ENCODE data around the gene BIRC2. TPM values are rescaled to one million over a fixed set of nuclear protein-coding genes. Genes with fewer than 3 reads are reported as not detected.
"Not testable (repeated sequence)": the region's sequence is repeated elsewhere in the genome, so short reads cannot be mapped to it uniquely, and the experiment has no call there.

The BIRC2 gene
- polyA plus RNA-seq, 2 of the 4 experiments (the other 2 are of a cell fraction), result 24.2 to 60.4 TPM

- no peak for TF ChIP-seq RAD21 (conservative IDR thresholded peaks at IDR 0.05 in 1 of 2, IDR thresholded peaks at IDR 0.05 in 1 of 2)
Observed at GRCh38 chr11:102330231-102330630, 16.8 kb upstream of the BIRC2 start (continued).

GRCh38 chr11:102331341-102331740 is 15.7 kb upstream of the BIRC2 start:
- TF ChIP-seq ZFP36 (IDR thresholded peaks at IDR 0.05; ENCODE audit: borderline replicate concordance, partially characterized antibody) (no peak), USF2 (IDR thresholded peaks at IDR 0.05) (no peak), HMGXB4 (CRISPR knock-in tag; IDR thresholded peaks at IDR 0.05; ENCODE audit: borderline replicate concordance) (no peak), MAFK (IDR thresholded peaks at IDR 0.05; ENCODE audit: partially characterized antibody) (no peak), RCOR1 (IDR thresholded peaks at IDR 0.05; ENCODE audit: low read depth, low read length) (no peak), POLR2A (IDR thresholded peaks at IDR 0.05; ENCODE audit: low read length) (no peak), RNF2 (IDR thresholded peaks at IDR 0.05; ENCODE audit: borderline replicate concordance, low read depth) (no peak), CBX2 (IDR thresholded peaks at IDR 0.05; ENCODE audit: borderline replicate concordance, low read depth) (no peak), KDM5A (IDR thresholded peaks at IDR 0.05) (no peak), ESRRA (IDR thresholded peaks at IDR 0.05; ENCODE audit: borderline replicate concordance, low read length) (no peak), HEYL (CRISPR knock-in tag; IDR thresholded peaks at IDR 0.05) (no peak), EHMT2 (IDR thresholded peaks at IDR 0.05; ENCODE audit: low read depth) (no peak), ZSCAN20 (CRISPR knock-in tag; IDR thresholded peaks at IDR 0.05) (no peak), JUN (IDR thresholded peaks at IDR 0.05) (no peak), JUNB (IDR thresholded peaks at IDR 0.05) (no peak), FOXS1 (CRISPR knock-in tag; IDR thresholded peaks at IDR 0.05) (no peak)
- DNase-seq (ENCODE audit: low read depth in 1 of 2, low spot score in 1 of 2) (no peak), FAIRE-seq (no peak), ATAC-seq (no peak)
- WGBS (ENCODE audit: missing lambda C conversion rate), result 94% methylated on average over 2 of the region's 2 CpGs
- no peaks in the 10 kb centered on the region for H3K9me3 ChIP-seq
- no peak overlapping the region for H3K27ac ChIP-seq
- H3K4me1 ChIP-seq, result no peaks in the 10 kb centered on the region
- ChIA-PET POLR2A (no interaction called here), CTCF (interaction anchor here (1.6 kb wide), 1 partner anchor 10 kb away, joined by 5 read pairs; no protein-coding TSS in a partner anchor)
- no peak overlapping the region for H3K4me3 ChIP-seq
- H3K4me2 ChIP-seq, result no peak overlapping the region

- ChIA-PET POLR2A (no interaction called here), CTCF (interaction anchor here (1.6 kb wide), 1 partner anchor 9 kb away, joined by 5 read pairs; no protein-coding TSS in a partner anchor)
- H3K4me2 ChIP-seq, result no peak overlapping the region
- TF ChIP-seq BHLHE40 (IDR thresholded peaks at IDR 0.05; ENCODE audit: low read depth, low read length), result no peak
- H3K4me3 ChIP-seq, result no peak overlapping the region
- no peak overlapping the region for H3K27ac ChIP-seq
- H3K9me3 ChIP-seq, result no peaks in the 10 kb centered on the region
- no peak for FAIRE-seq
- 100% methylated on average over 1 of the region's 1 CpG for WGBS (ENCODE audit: missing lambda C conversion rate)
- ATAC-seq, result no peak
- no peak for DNase-seq (ENCODE audit: low read depth in 1 of 2, low spot score in 1 of 2)
- H3K4me1 ChIP-seq, result no peaks in the 10 kb centered on the region
Observed at GRCh38 chr11:102332611-102332994, 14.4 kb upstream of the BIRC2 start.

- no peak overlapping the region for H3K4me3 ChIP-seq
- CTCF ChIA-PET, result no interaction called here
- H3K4me2 ChIP-seq, result no peak overlapping the region
- no peaks in the 10 kb centered on the region for H3K9me3 ChIP-seq
- no peak for FAIRE-seq
- peaks cover 2% of the 10 kb centered on the region; the same call in 2 of the 3 replicates for H3K4me1 ChIP-seq
- no peak for DNase-seq (ENCODE audit: low read depth in 1 of 2, low spot score in 1 of 2)
- H3K27ac ChIP-seq, result no peak overlapping the region
- no peak for ATAC-seq
- TF ChIP-seq CEBPB (IDR thresholded peaks at IDR 0.05), result no peak
- TF ChIP-seq RCOR1 (IDR thresholded peaks at IDR 0.05; ENCODE audit: low read depth, low read length), result no peak
- no peak for TF ChIP-seq MAFK (IDR thresholded peaks at IDR 0.05; ENCODE audit: partially characterized antibody)
- no peak for TF ChIP-seq FOSL2 (IDR thresholded peaks at IDR 0.05)
- TF ChIP-seq FOSL2 (CRISPR knock-in tag; IDR thresholded peaks at IDR 0.05), result no peak
- TF ChIP-seq CHD4 (IDR thresholded peaks at IDR 0.05; ENCODE audit: borderline replicate concordance), result no peak
- TF ChIP-seq ESRRA (IDR thresholded peaks at IDR 0.05; ENCODE audit: borderline replicate concordance, low read length), result no peak
- POLR2A ChIA-PET, result no interaction called here
Observed at GRCh38 chr11:102338479-102339010, 8.5 kb upstream of the BIRC2 start.

- 70% methylated on average over 7 of the region's 7 CpGs for WGBS (ENCODE audit: missing lambda C conversion rate)
- peaks cover 25% of the 10 kb centered on the region for H3K4me1 ChIP-seq
- not testable (repeated sequence) for H3K9me3 ChIP-seq; H3K4me3 ChIP-seq; H3K4me2 ChIP-seq; DNase-seq (ENCODE audit: low read depth in 1 of 2, low spot score in 1 of 2); FAIRE-seq; H3K27ac ChIP-seq
- POLR2A ChIA-PET, result interaction anchor here (0.8 kb wide), 1 partner anchor 325 kb away, joined by 5 read pairs; no protein-coding TSS in a partner anchor
- ATAC-seq, result peak in 1 of 2 experiments; percentile 25; a peak in 3 of 6 replicates
- CTCF ChIA-PET, result interaction anchor here (0.8 to 5.1 kb wide), 30 partner anchors 9 to 326 kb away, joined by 3 to 74 read pairs (median 5); no protein-coding TSS in a partner anchor
Observed at GRCh38 chr11:102341311-102341710, 5.7 kb upstream of the BIRC2 start.

Measured in A549 (cell line).